HepG2 (cell line): ENCODE measurements around the gene PAPPA. TPM values are rescaled to one million over a fixed set of nuclear protein-coding genes. Genes with fewer than 3 reads are reported as not detected.

Source experiments
- ATAC-seq: fragments of 200-7000 bp; cut with Tn5 transposase; 3 replicates; pipeline ENCODE4 v1.9.1; 2020; ENCODE audit warnings: mild to moderate bottlenecking, moderate library complexity
- BruUV-seq: library from RNA; stranded (reverse); fragments of 400-500 nt; replicated peaks from 2 replicates; lab custom pipeline; 2021; lab: Mats Ljungman, UMichigan
- CTCF ChIA-PET: fragments of 300-600 bp; formaldehyde crosslinking; extraction: SDS; loops from one replicate; lab custom pipeline; 2021; ENCODE audit warnings: low total read pairs, inconsistent platforms, low intra/inter-chr PET ratio; lab: Yijun Ruan, JAX
- POLR2A ChIA-PET: fragments of 350-600 bp; sonication (Branson Sonifier 250); formaldehyde crosslinking; loops from one replicate; lab custom pipeline; 2020; ENCODE audit warnings: antibody characterized with exemption, inconsistent platforms; lab: Yijun Ruan, JAX
- DNase-seq: peaks from one replicate; pipeline ENCODE4 v3.0.0-alpha.2; 2015; ENCODE audit warnings: low spot score
- FAIRE-seq: peaks from 3 replicates; lab custom pipeline; 2011; peaks lifted over from hg19 to GRCh38; lab: Jason Lieb, UNC
- H2AFZ ChIP-seq: one replicate; pipeline ENCODE4 v1.6.1; 2011; ENCODE audit warnings: low read length, inconsistent platforms
- H3K27ac ChIP-seq: fragments of 300-600 bp; 3 replicates; pipeline ENCODE4 v1.8.0; 2011; ENCODE audit warnings: mixed run types, mild to moderate bottlenecking, mixed read lengths, low read length, inconsistent platforms; ENCODE audit not compliant: insufficient read depth; ENCODE audit errors: extremely low read length
- H3K27me3 ChIP-seq, 2 experiments: fragments of 200-600 bp in 1 of 2; 2 replicates in 1 of 2; 3 replicates in 1 of 2; pipeline versions ENCODE4 v1.6.0 to v1.8.0; 2011; ENCODE audit warnings: low read length in 2 of 2, mild to moderate bottlenecking in 2 of 2, moderate library complexity in 2 of 2, inconsistent platforms in 1 of 2; ENCODE audit not compliant: insufficient read depth in 2 of 2, control insufficient read depth in 1 of 2
- H3K36me3 ChIP-seq, 2 experiments: fragments of 200-600 bp in 1 of 2; replicated peaks in 1 of 2; 2 replicates in 1 of 2; 3 replicates in 1 of 2; pipeline versions ENCODE4 v1.5.1 to v1.8.0; 2011; ENCODE audit warnings: low read length in 2 of 2, inconsistent platforms in 1 of 2; ENCODE audit not compliant: insufficient read depth in 2 of 2, control insufficient read depth in 1 of 2
- H3K4me1 ChIP-seq: 2 replicates; pipeline ENCODE4 v1.5.1; 2012; ENCODE audit warnings: low read length, inconsistent platforms; ENCODE audit not compliant: insufficient read depth
- H3K4me2 ChIP-seq: 2 replicates; pipeline ENCODE4 v1.6.0; 2011; ENCODE audit warnings: low read depth, low read length, inconsistent platforms
- H3K4me3 ChIP-seq, 3 experiments: fragments of 200-600 bp in 1 of 3; sonication (generic), shearing (Covaris generic) in 1 of 3; replicated peaks in 1 of 3; 2 replicates each; pipeline ENCODE4 v1.5.1; 2011 to 2016; ENCODE audit warnings: low read length in 3 of 3, inconsistent platforms in 2 of 3, low read depth in 2 of 3, mild to moderate bottlenecking in 2 of 3, control low read depth in 1 of 3, mixed read lengths in 1 of 3; ENCODE audit not compliant: insufficient read depth in 1 of 3
- H3K79me2 ChIP-seq: one replicate; pipeline ENCODE4 v1.6.1; 2011; ENCODE audit warnings: low read length, inconsistent platforms; ENCODE audit not compliant: insufficient read depth
- H3K9ac ChIP-seq: 2 replicates; pipeline ENCODE4 v1.6.0; 2011; ENCODE audit warnings: mild to moderate bottlenecking, low read depth, low read length, inconsistent platforms; ENCODE audit not compliant: insufficient read depth
- H3K9me3 ChIP-seq: 2 replicates; pipeline ENCODE4 v1.5.1; 2012; ENCODE audit warnings: mild to moderate bottlenecking, low read length
- H4K20me1 ChIP-seq: 2 replicates; pipeline ENCODE4 v1.6.0; 2011; ENCODE audit warnings: inconsistent platforms, mild to moderate bottlenecking, low read length, moderate library complexity; ENCODE audit not compliant: insufficient read depth
- ATF7 ChIP-seq, 2 experiments: fragments of 450-650 bp in 1 of 2; sonication (generic) in 1 of 2; formaldehyde crosslinking in 1 of 2; IDR thresholded peaks; 2 replicates each; pipeline versions ENCODE4 v1.4.0 to v1.6.1; 2016 to 2020; ENCODE audit warnings: antibody characterized with exemption in 1 of 2, mild to moderate bottlenecking in 1 of 2, missing genetic modification reagents in 1 of 2
- FOXK1 ChIP-seq: sonication (generic); formaldehyde crosslinking; IDR thresholded peaks from 2 replicates; pipeline ENCODE4 v1.4.0; 2020; ENCODE audit warnings: low read depth, missing genetic modification reagents, borderline replicate concordance
- MATR3 ChIP-seq: sonication (generic); formaldehyde crosslinking; IDR thresholded peaks from 2 replicates; pipeline ENCODE4 v1.4.0; 2020; ENCODE audit warnings: missing genetic modification reagents
- NCOA1 ChIP-seq: sonication (generic); formaldehyde crosslinking; IDR thresholded peaks from 2 replicates; pipeline ENCODE4 v1.9.0; 2021; ENCODE audit warnings: missing genetic modification reagents
- NFE2 ChIP-seq: sonication (generic); formaldehyde crosslinking; IDR thresholded peaks from 2 replicates; pipeline ENCODE4 v1.4.0; 2020; ENCODE audit warnings: missing genetic modification reagents
- RAD51 ChIP-seq: fragments of 450-650 bp; IDR thresholded peaks from 2 replicates; pipeline ENCODE4 v1.6.1; 2016; ENCODE audit warnings: borderline replicate concordance
- TAF1 ChIP-seq: sonication (generic); formaldehyde crosslinking; IDR thresholded peaks from 2 replicates; pipeline ENCODE4 v1.4.0; 2020; ENCODE audit warnings: missing genetic modification reagents
- ZC3H4 ChIP-seq: sonication (generic); formaldehyde crosslinking; IDR thresholded peaks from 2 replicates; pipeline ENCODE4 v1.4.0; 2020; ENCODE audit warnings: missing genetic modification reagents, borderline replicate concordance
- ZNF121 ChIP-seq: sonication (generic); formaldehyde crosslinking; IDR thresholded peaks from 2 replicates; pipeline ENCODE4 v1.5.0; 2020; ENCODE audit warnings: mild to moderate bottlenecking, missing genetic modification reagents
- ZNF235 ChIP-seq: sonication (generic); formaldehyde crosslinking; IDR thresholded peaks from 2 replicates; pipeline ENCODE4 v1.8.1; 2023; ENCODE audit warnings: mild to moderate bottlenecking, missing genetic modification reagents, borderline replicate concordance
- WGBS: methylation state at CpG from one replicate; pipeline ENCODE4 v1.1.6; 2017; ENCODE audit warnings: low lambda C conversion rate; 5-methylcytosine and 5-hydroxymethylcytosine counted together
- in situ Hi-C: cut with HindIII; loops from 2 replicates; pipeline ENCODE4 v1.10.0; 2017; ENCODE audit warnings: low pct_unique_long_range_greater_than_20kb; ENCODE audit not compliant: extremely low pct_ligation_motif_present
- intact Hi-C: fragments of 100-400 bp; cut with micrococcal nuclease; formaldehyde crosslinking; loops from one replicate; pipeline ENCODE4 v1.10.0; 2022; ENCODE audit not compliant: unreplicated experiment
- polyA plus RNA-seq, 8 experiments: library from polyadenylated mRNA; depleted of rRNA in 3 of 8; stranded (reverse) in 7 of 8; unstranded in 1 of 8; fragments of >200 nt; fragmentation: Illumina TruSeq in 4 of 8; extraction: Trizol in 4 of 8; gene quantifications; 2 replicates each; pipeline versions ENCODE4 v1.2.1 to v1.2.3, GENCODE V29; 2011 to 2016; ENCODE audit warnings: low read depth in 4 of 8, missing spikeins in 1 of 8, mixed read lengths in 1 of 8; ENCODE audit not compliant: insufficient read depth in 1 of 8
- total RNA-seq, 5 experiments: library from RNA; depleted of rRNA; stranded (reverse); fragments of >200 nt; fragmentation: Illumina TruSeq; extraction: Trizol; gene quantifications; 2 replicates each; pipeline ENCODE4 v1.2.3, GENCODE V29; 2016; ENCODE audit warnings: low read depth in 1 of 5
- TF ChIP-seq, protein P1 (sequence below), 2 experiments: sonication (generic) in 1 of 2; formaldehyde crosslinking in 1 of 2; IDR thresholded peaks; 2 replicates each; pipeline versions ENCODE4 v1.4.0 to v1.6.1; 2018 to 2020; ENCODE audit warnings: missing genetic modification reagents in 2 of 2, borderline replicate concordance in 1 of 2, low read depth in 1 of 2, mild to moderate bottlenecking in 1 of 2, missing biosample characterization in 1 of 2
- TF ChIP-seq, protein P2 (sequence below): sonication (generic); formaldehyde crosslinking; conservative IDR thresholded peaks from 2 replicates; pipeline ENCODE4 v1.4.0; 2020; ENCODE audit warnings: missing genetic modification reagents
- TF ChIP-seq, protein P3 (sequence below): IDR thresholded peaks from 2 replicates; pipeline ENCODE4 v1.6.1; 2016; ENCODE audit warnings: missing compliant biosample characterization, missing genetic modification reagents, borderline replicate concordance
- TF ChIP-seq, protein P4 (sequence below): IDR thresholded peaks from 2 replicates; pipeline ENCODE4 v1.6.1; 2016
- TF ChIP-seq, protein P5 (sequence below): sonication (generic); formaldehyde crosslinking; IDR thresholded peaks from 2 replicates; pipeline ENCODE4 v1.5.1; 2020; ENCODE audit warnings: missing genetic modification reagents, mild to moderate bottlenecking, borderline replicate concordance

Gene PAPPA
- total and polyA plus RNA-seq, 2 of the 13 experiments (the other 11 are each of a cell fraction or from before 2014, with no cell fraction given): 0.09 to 0.11 TPM

DNA sequence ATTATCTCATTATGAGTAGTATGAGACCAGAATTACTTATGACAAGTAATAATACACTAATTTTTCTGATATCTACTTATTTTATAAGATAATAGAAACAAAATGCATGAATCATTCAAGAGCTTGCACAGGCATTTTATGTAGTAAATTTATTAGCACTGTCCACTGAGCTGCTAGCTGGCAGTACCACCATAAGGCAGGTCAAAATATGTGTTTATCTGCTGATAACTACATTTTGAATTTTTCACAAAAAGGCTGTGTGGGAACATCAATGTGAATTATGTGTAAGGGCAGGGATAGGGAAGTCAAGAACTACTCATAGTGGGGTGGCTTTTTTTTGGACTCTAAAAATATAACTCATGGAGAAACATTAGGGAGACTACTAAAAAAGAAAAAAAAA is 249.6 kb downstream of the PAPPA start (continued):
- TF ChIP-seq, protein P1, sequence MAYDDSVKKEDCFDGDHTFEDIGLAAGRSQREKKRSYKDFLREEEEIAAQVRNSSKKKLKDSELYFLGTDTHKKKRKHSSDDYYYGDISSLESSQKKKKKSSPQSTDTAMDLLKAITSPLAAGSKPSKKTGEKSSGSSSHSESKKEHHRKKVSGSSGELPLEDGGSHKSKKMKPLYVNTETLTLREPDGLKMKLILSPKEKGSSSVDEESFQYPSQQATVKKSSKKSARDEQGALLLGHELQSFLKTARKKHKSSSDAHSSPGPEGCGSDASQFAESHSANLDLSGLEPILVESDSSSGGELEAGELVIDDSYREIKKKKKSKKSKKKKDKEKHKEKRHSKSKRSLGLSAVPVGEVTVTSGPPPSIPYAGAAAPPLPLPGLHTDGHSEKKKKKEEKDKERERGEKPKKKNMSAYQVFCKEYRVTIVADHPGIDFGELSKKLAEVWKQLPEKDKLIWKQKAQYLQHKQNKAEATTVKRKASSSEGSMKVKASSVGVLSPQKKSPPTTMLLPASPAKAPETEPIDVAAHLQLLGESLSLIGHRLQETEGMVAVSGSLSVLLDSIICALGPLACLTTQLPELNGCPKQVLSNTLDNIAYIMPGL (CRISPR knock-in tag; IDR thresholded peaks at IDR 0.05; ENCODE audit: borderline replicate concordance in 1 of 2, low read depth in 1 of 2): no peak
- TF ChIP-seq ZC3H4 (CRISPR knock-in tag) (no peak), FOXK1 (no peak), RAD51 (no peak), ZNF121 (no peak)
- TF ChIP-seq, protein P2, sequence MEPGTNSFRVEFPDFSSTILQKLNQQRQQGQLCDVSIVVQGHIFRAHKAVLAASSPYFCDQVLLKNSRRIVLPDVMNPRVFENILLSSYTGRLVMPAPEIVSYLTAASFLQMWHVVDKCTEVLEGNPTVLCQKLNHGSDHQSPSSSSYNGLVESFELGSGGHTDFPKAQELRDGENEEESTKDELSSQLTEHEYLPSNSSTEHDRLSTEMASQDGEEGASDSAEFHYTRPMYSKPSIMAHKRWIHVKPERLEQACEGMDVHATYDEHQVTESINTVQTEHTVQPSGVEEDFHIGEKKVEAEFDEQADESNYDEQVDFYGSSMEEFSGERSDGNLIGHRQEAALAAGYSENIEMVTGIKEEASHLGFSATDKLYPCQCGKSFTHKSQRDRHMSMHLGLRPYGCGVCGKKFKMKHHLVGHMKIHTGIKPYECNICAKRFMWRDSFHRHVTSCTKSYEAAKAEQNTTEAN: no peak

DNA sequence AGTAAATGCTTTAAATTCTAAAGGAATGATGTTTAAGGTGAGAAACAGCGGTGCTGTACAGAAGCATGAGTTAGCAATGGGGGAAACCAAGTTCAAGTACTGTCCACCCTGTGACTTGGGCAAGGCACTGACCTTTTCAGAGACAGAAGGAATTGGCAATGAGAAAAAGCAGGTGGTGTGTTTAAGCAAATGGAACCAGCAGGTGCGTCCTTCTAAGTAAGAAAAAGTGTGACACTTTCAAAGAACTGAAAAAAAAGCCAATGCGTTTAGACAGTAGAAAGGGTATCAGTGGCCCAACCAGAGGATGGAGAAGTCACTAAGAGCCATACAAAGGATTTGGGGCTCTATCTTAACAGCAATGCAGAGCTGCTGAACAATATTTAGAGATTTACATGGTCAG is 250.6 kb downstream of the PAPPA start:
- in situ Hi-C loops (no loop called here), intact Hi-C loops (no loop called here)
- H3K27me3 ChIP-seq: no peaks in the 10 kb centered on the region
- H4K20me1 ChIP-seq: no peaks in the 10 kb centered on the region
- ChIA-PET CTCF (no interaction called here), POLR2A (no interaction called here)
- no peak overlapping the region for H2AFZ ChIP-seq
- H3K4me1 ChIP-seq: no peaks in the 10 kb centered on the region
- H3K36me3 ChIP-seq: no peaks in the 10 kb centered on the region
- no TSS peak for BruUV-seq
- H3K9ac ChIP-seq: no peak overlapping the region
- no peak for FAIRE-seq
- H3K27ac ChIP-seq: no peak overlapping the region
- 95% methylated on average over 3 of the region's 3 CpGs for WGBS
- no peaks in the 10 kb centered on the region for H3K79me2 ChIP-seq
- no peak for DNase-seq
- H3K9me3 ChIP-seq: no peaks in the 10 kb centered on the region
- no peak overlapping the region for H3K4me2 ChIP-seq
- no peak for ATAC-seq
- H3K4me3 ChIP-seq: no peak overlapping the region
- TF ChIP-seq NCOA1 (CRISPR knock-in tag) (no peak), ATF7 (IDR thresholded peaks at IDR 0.05) (no peak), ATF7 (CRISPR knock-in tag; IDR thresholded peaks at IDR 0.05) (no peak), NFE2 (no peak), MATR3 (CRISPR knock-in tag) (no peak), TAF1 (CRISPR knock-in tag) (no peak), ZNF235 (CRISPR knock-in tag) (no peak)
- TF ChIP-seq, protein P3, sequence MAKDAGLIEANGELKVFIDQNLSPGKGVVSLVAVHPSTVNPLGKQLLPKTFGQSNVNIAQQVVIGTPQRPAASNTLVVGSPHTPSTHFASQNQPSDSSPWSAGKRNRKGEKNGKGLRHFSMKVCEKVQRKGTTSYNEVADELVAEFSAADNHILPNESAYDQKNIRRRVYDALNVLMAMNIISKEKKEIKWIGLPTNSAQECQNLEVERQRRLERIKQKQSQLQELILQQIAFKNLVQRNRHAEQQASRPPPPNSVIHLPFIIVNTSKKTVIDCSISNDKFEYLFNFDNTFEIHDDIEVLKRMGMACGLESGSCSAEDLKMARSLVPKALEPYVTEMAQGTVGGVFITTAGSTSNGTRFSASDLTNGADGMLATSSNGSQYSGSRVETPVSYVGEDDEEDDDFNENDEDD (CRISPR knock-in tag): no peak
- TF ChIP-seq, protein P4, sequence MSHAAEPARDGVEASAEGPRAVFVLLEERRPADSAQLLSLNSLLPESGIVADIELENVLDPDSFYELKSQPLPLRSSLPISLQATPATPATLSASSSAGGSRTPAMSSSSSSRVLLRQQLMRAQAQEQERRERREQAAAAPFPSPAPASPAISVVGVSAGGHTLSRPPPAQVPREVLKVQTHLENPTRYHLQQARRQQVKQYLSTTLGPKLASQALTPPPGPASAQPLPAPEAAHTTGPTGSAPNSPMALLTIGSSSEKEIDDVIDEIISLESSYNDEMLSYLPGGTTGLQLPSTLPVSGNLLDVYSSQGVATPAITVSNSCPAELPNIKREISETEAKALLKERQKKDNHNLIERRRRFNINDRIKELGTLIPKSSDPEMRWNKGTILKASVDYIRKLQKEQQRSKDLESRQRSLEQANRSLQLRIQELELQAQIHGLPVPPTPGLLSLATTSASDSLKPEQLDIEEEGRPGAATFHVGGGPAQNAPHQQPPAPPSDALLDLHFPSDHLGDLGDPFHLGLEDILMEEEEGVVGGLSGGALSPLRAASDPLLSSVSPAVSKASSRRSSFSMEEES: no peak
- TF ChIP-seq, protein P5, sequence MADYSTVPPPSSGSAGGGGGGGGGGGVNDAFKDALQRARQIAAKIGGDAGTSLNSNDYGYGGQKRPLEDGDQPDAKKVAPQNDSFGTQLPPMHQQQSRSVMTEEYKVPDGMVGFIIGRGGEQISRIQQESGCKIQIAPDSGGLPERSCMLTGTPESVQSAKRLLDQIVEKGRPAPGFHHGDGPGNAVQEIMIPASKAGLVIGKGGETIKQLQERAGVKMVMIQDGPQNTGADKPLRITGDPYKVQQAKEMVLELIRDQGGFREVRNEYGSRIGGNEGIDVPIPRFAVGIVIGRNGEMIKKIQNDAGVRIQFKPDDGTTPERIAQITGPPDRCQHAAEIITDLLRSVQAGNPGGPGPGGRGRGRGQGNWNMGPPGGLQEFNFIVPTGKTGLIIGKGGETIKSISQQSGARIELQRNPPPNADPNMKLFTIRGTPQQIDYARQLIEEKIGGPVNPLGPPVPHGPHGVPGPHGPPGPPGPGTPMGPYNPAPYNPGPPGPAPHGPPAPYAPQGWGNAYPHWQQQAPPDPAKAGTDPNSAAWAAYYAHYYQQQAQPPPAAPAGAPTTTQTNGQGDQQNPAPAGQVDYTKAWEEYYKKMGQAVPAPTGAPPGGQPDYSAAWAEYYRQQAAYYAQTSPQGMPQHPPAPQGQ (CRISPR knock-in tag): no peak
